GM23338 (cell line): Measurements from ENCODE around the gene CDC42SE1.

Experiments used
- CREB1 ChIP-seq: fragments of 250-450 bp; sonication (Bioruptor Pico); IDR thresholded peaks from 2 replicates; pipeline ENCODE4 v1.5.0; 2020; ENCODE audit warnings: low read depth, mild to moderate bottlenecking, moderate library complexity
- CTCF ChIP-seq, 2 experiments: fragments of 200-600 bp in 1 of 2; sonication (generic) in 1 of 2; conservative IDR thresholded peaks; 2 replicates each; pipeline versions ENCODE4 v1.5.1 to v1.6.1; 2016 to 2017; ENCODE audit warnings: antibody characterized with exemption in 2 of 2, low read depth in 2 of 2, mild to moderate bottlenecking in 2 of 2, moderate library complexity in 1 of 2
- EZH2 ChIP-seq: fragments of 200-600 bp; sonication (generic); IDR thresholded peaks from one replicate; pipeline ENCODE4 v1.8.0; 2017; ENCODE audit warnings: antibody characterized with exemption, mild to moderate bottlenecking, low read depth; ENCODE audit not compliant: unreplicated experiment
- EZH2phosphoT487 ChIP-seq: fragments of 200-600 bp; sonication (generic); IDR thresholded peaks from one replicate; pipeline ENCODE4 v1.8.1; 2018; ENCODE audit warnings: antibody characterized with exemption; ENCODE audit not compliant: unreplicated experiment
- JUNB ChIP-seq: IDR thresholded peaks from one replicate; pipeline ENCODE4 v1.6.1; 2016; ENCODE audit warnings: antibody characterized with exemption; ENCODE audit not compliant: unreplicated experiment
- NANOG ChIP-seq: IDR thresholded peaks from 2 replicates; pipeline ENCODE4 v1.6.1; 2016; ENCODE audit warnings: antibody characterized with exemption, borderline replicate concordance
- POLR2AphosphoS5 ChIP-seq: IDR thresholded peaks from 2 replicates; pipeline ENCODE4 v1.6.1; 2016; ENCODE audit warnings: antibody characterized with exemption, low read depth
- REST ChIP-seq: IDR thresholded peaks from one replicate; pipeline ENCODE4 v1.6.1; 2018; ENCODE audit warnings: antibody characterized with exemption; ENCODE audit not compliant: unreplicated experiment
- STAT1 ChIP-seq: IDR thresholded peaks from one replicate; pipeline ENCODE4 v1.6.1; 2016; ENCODE audit warnings: antibody characterized with exemption; ENCODE audit not compliant: unreplicated experiment
- ZNF114 ChIP-seq: fragments of 250-450 bp; sonication (Bioruptor Pico); IDR thresholded peaks from 2 replicates; pipeline ENCODE4 v1.5.0; 2020; ENCODE audit warnings: mild to moderate bottlenecking, moderate library complexity
- ZNF462 ChIP-seq: fragments of 250-450 bp; sonication (Bioruptor Pico); IDR thresholded peaks from 2 replicates; pipeline ENCODE4 v1.5.0; 2020; ENCODE audit warnings: mild to moderate bottlenecking, moderate library complexity
- TF ChIP-seq, protein P1 (sequence below): IDR thresholded peaks from 2 replicates; pipeline ENCODE4 v1.6.1; 2016; ENCODE audit warnings: antibody characterized with exemption

- TF ChIP-seq STAT1 (no peak), EZH2 (no peak), CTCF (conservative IDR thresholded peaks at IDR 0.05; ENCODE audit: low read depth in 2 of 2) (peak; percentile 92 to 97), POLR2AphosphoS5 (no peak), EZH2phosphoT487 (no peak), REST (no peak), CREB1 (CRISPR knock-in tag) (no peak), ZNF114 (CRISPR knock-in tag) (no peak), JUNB (no peak), ZNF462 (CRISPR knock-in tag) (no peak), NANOG (no peak)
- TF ChIP-seq, protein P1, sequence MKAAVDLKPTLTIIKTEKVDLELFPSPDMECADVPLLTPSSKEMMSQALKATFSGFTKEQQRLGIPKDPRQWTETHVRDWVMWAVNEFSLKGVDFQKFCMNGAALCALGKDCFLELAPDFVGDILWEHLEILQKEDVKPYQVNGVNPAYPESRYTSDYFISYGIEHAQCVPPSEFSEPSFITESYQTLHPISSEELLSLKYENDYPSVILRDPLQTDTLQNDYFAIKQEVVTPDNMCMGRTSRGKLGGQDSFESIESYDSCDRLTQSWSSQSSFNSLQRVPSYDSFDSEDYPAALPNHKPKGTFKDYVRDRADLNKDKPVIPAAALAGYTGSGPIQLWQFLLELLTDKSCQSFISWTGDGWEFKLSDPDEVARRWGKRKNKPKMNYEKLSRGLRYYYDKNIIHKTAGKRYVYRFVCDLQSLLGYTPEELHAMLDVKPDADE: no peak
Measured at GRCh38 chr1:151024540-151025146, 34.8 kb downstream of the CDC42SE1 start.
